GM15510 (cell line): ENCODE data around the gene SMIM9.

Experiments used
- POLR2A ChIP-seq: IDR thresholded peaks from 3 replicates; pipeline ENCODE4 v1.6.1; 2011; ENCODE audit warnings: borderline replicate concordance; ENCODE audit not compliant: insufficient read length; ENCODE audit errors: extremely low read depth

Gene SMIM9

GRCh38 chrX:154834562-154834961, at the start of gene SMIM9:
Gene SMIM9 (minus strand): TSS chrX:154834662. CDS start chrX:154830856, 3,806 bp downstream.
- TF ChIP-seq POLR2A: no peak

GRCh38 chrX:154873329-154873728, 38.9 kb upstream of the SMIM9 start:
- no peak for TF ChIP-seq POLR2A

GRCh38 chrX:154855256-154855655, 20.8 kb upstream of the SMIM9 start:
- no peak for TF ChIP-seq POLR2A

GRCh38 chrX:154850957-154851611, 16.6 kb upstream of the SMIM9 start:
- no peak for TF ChIP-seq POLR2A

DNA sequence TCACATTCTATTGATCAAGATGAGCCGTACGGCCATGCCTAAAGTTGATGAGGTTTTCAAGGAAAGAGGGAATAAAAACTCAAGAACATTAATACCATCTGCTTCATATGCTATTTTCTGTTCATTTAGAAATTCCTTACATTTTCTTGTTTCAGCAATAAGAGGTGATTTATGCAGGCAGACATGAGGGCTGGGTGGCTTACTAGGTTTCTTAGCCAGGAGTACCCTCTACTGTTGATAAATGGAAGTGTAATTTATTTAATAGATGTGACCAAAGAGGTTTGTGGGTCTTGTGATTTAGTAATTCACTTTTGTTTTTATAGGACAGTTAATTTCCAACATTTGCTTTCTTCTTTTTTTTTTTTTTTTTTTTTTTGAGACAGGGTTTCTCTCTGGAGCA, 6.4 kb upstream of the SMIM9 start:
- TF ChIP-seq POLR2A: no peak

- no peak for TF ChIP-seq POLR2A
These were observed 1.7 kb upstream of the SMIM9 start for GRCh38 chrX:154836163-154836562.

DNA sequence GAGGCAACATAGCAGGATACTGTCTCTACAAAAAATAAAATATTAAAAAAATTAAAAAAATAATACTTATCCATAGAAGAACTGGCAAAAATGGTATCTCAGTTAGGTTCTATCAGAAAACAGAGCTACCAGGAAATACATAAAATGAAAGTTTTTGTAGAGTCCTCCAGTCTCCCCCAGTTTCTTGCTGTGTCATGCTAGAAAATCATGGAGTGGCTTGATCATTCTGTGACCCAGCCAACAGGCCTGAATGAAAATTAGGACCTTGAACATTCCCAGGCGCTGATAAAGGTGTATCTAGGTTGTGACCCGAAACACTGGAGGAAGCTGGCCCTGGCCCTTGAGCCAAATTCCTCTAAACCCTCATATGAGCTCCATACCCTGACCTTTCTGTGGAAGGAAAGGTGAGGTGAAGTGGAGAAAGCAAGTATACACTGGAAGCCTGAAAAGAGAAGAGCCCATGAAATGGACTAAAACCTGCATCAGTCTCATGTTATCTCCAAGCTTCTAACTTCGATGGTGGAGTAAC, 652 bp downstream of the SMIM9 start:
- TF ChIP-seq POLR2A: no peak

DNA sequence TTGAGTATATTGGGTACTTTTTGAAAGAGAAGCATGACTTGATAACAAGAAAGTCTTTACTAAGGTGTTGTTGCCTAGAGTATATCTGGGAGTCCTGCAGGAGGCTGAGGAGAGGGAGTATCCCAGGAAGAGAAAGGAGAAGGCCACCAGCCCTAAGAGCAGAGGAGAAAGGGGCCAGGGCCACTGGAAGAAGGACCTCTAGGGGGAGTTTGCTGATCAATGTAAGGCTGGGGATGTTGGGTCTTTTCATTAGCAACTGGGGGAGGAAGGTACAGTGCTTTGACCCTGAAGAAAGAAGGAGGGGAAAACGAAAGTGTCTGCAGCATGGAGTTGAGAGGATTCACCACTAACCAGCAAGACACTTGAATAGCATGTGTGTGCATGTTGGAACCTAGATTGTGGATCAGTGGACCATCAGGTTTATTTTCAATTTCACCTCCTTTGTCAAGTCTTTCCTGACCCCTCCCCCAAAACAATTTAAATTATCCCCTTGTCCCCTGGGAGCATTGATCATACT, 4.5 kb downstream of the SMIM9 start:
- no peak for TF ChIP-seq POLR2A

DNA sequence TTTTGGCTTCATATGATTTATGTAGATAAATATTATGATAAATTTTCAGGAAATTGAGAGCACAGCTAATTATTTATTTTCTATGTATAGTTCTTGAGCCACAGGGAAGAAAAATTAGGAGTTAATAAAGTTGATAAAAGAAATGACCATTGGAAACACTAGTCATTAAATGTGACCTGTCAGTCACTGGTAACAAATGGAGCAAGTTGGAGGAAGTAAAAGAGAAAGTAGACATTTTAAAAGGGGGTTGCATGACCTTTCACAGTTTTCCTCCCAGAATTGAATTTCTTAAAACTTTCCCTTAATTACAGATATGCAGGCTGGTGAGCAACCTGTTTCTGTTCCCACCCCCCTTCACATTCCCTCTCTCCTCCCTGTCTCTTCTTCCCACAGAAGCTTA, 5.3 kb downstream of the SMIM9 start:
- TF ChIP-seq POLR2A: no peak

GRCh38 chrX:154828016-154828408, 6.5 kb downstream of the SMIM9 start:
- TF ChIP-seq POLR2A: no peak

- TF ChIP-seq POLR2A: peak; percentile 36
These were observed 7.1 kb downstream of the SMIM9 start for GRCh38 chrX:154827194-154828015.

DNA sequence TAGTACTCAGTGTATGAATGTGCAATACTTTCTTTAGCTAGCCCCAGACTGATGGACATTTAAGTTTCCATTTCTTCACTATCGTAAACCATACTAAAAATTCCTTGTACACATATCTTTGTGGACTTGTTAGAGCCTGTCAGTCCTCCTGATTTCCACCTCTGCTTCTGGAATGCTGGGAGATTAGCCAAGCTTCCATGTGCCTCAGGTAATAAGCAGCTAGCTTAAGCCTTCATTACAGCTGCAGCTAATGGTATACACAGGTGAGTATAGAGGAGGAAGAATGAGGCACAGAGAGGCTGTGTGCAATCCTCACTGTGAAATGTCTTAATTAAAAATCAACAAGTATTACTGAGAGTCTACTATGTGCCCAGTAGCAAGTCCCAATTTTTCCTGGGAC, 9.8 kb downstream of the SMIM9 start:
- no peak for TF ChIP-seq POLR2A

DNA sequence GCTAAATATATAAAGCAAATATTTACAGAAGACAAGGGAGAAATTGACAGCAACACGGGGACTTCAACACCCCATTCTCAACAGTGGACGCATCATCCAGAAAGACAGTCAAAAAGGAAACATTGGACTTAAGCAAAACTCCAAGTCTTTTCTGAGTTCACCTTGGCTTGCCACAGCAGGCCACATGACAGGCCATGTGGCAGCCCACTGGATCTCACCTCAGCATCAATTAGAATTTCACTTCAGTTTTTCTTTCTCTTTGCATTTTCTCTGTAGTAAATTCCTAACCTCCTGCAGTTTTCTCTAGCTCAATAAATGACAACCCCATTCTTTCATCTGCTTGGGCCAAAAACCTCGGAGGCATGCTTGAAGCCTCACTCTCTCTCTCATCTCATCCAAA, 12.4 kb downstream of the SMIM9 start:
- TF ChIP-seq POLR2A: no peak

- TF ChIP-seq POLR2A: no peak
These were observed 12.9 kb downstream of the SMIM9 start for GRCh38 chrX:154821523-154821922.

DNA sequence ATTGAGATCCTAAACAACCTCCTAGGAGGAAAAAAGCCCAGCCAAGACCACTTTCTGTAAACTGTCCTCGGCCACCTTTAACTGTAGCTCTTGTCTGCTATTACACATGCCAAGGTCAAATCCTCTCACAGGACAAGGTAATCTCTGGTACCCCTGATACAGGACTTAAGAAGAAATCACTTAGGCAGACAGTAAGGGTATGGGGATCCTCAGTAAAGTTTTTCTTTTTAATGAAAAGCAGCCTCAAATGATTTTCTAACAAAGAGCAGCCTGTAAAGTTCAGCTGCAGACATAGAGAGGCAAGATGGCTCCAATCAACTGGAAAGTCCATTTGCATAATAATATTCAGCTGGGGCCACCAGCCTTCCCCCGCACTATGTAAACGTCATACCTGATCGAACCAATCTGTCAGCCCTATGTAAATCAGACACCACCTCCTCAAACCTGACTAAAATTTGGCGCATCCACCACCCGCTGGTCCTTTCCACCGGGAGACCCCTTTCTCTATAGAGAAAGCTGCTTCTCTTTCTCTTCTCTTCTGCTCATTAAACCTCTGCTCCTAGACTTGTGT, 14.6 kb downstream of the SMIM9 start:
- TF ChIP-seq POLR2A: no peak
